ENCODE results near the gene SUN2. TPM values are rescaled to one million over a fixed set of nuclear protein-coding genes. Genes with fewer than 3 reads are reported as not detected.

The SUN2 gene
- total and polyA plus RNA-seq, 2 donors (not counting 3 experiments of a cell fraction or from before 2014, with no cell fraction given): 76.7 to 133 TPM

DNA sequence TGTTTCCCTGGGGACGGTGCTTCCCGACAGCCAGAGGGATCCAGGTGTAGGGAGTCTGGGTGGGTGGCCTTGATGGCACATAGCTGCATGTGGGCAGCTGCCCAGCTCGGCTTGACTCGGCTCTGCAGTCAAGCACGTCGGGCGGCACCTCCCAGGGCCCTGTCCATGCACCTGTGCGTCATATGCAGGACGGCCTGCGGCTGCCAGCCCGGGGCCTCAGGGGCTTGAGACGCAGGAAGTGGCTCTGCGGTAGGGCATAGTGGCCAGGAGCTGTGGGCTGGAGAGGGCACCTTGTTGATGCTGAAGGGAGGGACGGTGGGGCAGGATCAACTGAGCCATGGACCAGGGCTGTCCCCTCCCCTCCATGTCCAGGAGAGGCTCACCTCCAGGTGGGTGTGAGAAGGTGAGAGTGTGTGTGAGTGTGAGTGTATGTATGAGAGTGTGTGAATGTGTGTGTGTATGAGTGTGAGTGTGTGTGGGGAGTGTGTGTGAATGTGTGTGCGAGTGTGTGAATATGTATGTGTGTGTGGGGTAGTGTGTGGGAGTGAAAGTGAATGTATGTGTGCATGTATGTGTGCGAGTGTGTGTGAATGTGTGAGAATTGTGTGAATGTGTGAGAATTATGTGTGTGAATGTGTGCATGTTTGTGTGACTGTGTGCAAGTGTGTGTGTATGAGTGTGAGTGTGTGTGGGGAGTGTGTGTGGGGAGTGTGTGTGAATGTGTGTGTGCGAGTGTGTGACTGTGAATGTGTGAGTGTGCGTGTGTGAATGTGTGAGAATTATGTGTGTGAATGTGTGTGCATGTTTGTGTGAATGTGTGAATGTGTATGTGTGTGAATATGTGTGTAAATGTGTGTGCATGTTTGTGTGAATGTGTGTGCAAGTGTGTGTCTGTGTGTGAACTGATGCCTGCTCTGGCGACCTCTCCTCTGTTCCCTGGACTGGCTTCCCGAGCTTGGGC is 5.7 kb upstream of the SUN2 start:
- Histone ChIP-seq H2AFZ (ENCODE audit: low read depth, low read length) (no peak overlapping the region), H3K27ac (ENCODE audit: insufficient read depth, low read depth, low read length) (no peak overlapping the region), H3K36me3 (ENCODE audit: control insufficient read depth in 2 of 2, extremely low read depth in 1 of 2, insufficient read depth in 2 of 2, low read length in 2 of 2) (no peaks in the 10 kb centered on the region), H4K20me1 (replicated peaks; ENCODE audit: control insufficient read depth, extremely low read depth, insufficient read depth, low read length) (no peaks in the 10 kb centered on the region), H3K79me2 (ENCODE audit: control insufficient read depth, insufficient read depth, low read length) (no peaks in the 10 kb centered on the region), H3K9me3 (replicated peaks; ENCODE audit: control insufficient read depth, insufficient read depth, low read length) (no peaks in the 10 kb centered on the region), H3K4me1 (ENCODE audit: control insufficient read depth, extremely low read depth, insufficient read depth, low read length) (peaks cover 7% of the 10 kb centered on the region), H3K27me3 (ENCODE audit: control insufficient read depth in 2 of 2, insufficient read depth in 2 of 2, low read length in 2 of 2) (no peaks in the 10 kb centered on the region), H3K4me2 (ENCODE audit: insufficient read depth, low read length) (no peak overlapping the region), H3K9ac (replicated peaks; ENCODE audit: extremely low read depth, insufficient read depth, low read length) (no peak overlapping the region), H3K4me3 (replicated peaks in 1 of 3; ENCODE audit: insufficient read depth in 1 of 3, low read depth in 1 of 3, low read length in 3 of 3) (no peak overlapping the region), H3K9me1 (replicated peaks; ENCODE audit: control insufficient read depth, extremely low read depth, insufficient read depth, low read length) (no peaks in the 10 kb centered on the region)
- intact Hi-C loops (cut with micrococcal nuclease) (no loop called here), dilution Hi-C loops (cut with MboI; ENCODE audit: extremely low pct_ligation_motif_present, low sequenced_read_pairs) (no loop called here)
- CTCF ChIA-PET: interaction anchor here (3.7 kb wide), 1 partner anchor 7 kb away, joined by 29 read pairs; no protein-coding TSS in a partner anchor
- POLR2A ChIA-PET: no interaction called here
- DNase-seq (ENCODE audit: low read depth, low spot score) (no peak), FAIRE-seq (no peak)
- no TSS peak for BruUV-seq (replicated peaks)
- TF ChIP-seq FOS (IDR thresholded peaks at IDR 0.05; ENCODE audit: borderline replicate concordance, insufficient read depth, low read length) (no peak), JUN (IDR thresholded peaks at IDR 0.05; ENCODE audit: borderline replicate concordance, insufficient read depth, insufficient read length, low read depth) (no peak), MAX (IDR thresholded peaks at IDR 0.05; ENCODE audit: insufficient read depth, insufficient read length) (no peak), GATA2 (IDR thresholded peaks at IDR 0.05; ENCODE audit: insufficient read depth, insufficient read length, low read depth, low read length) (no peak)

DNA sequence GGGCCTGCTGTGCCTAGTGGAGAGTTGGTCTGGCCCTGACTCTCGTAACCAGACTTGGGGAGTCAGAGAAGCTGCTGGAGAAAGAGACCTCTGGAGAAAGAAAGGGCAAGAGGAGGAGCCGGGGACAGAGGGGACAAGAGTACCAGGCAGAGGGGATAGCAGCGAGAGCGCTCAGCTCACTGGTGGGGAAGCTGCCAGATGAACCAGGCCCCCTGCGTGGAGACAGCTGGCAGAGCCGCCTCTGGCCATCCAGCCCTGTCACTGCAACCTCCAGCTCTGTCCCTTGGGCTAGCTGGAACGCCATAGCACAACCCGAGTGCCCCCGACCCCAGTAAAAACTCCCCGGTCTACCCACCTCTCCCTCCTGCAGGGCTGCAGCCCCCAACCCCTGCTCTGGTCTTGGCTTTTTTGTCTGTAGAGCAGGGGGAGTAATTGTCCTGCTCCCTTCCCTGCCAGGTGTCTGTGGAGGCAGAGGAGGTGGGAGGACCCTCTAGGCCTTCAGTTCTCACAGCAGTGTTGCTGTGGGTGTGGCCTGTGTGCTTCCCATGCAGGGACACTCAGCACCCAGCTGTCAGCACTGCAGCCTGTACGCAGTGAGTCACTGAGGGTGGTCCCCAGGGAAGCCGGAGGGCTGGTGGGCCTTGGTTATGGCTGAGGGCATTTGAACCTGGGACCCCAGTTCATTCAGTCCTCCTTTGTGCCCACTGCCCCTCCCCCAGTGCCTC is 4.8 kb upstream of the SUN2 start:
- no peak overlapping the region for H3K4me3 ChIP-seq (replicated peaks in 1 of 3; ENCODE audit: insufficient read depth in 1 of 3, low read depth in 1 of 3, low read length in 3 of 3)
- TF ChIP-seq POLR2AphosphoS5 (IDR thresholded peaks at IDR 0.05; ENCODE audit: insufficient read depth, low read depth, low read length): no peak
- no peak for TF ChIP-seq GATA2 (IDR thresholded peaks at IDR 0.05; ENCODE audit: insufficient read depth, insufficient read length, low read depth, low read length)
- TF ChIP-seq MAX (IDR thresholded peaks at IDR 0.05; ENCODE audit: insufficient read depth, insufficient read length): no peak
- no peak for TF ChIP-seq EZH2 (IDR thresholded peaks at IDR 0.05; ENCODE audit: borderline replicate concordance, low read depth, low read length, severe bottlenecking)
- no peak for TF ChIP-seq FOS (IDR thresholded peaks at IDR 0.05; ENCODE audit: borderline replicate concordance, insufficient read depth, low read length)
- TF ChIP-seq POLR2A (IDR thresholded peaks at IDR 0.05; ENCODE audit: low read depth, low read length): no peak
- TF ChIP-seq JUN (IDR thresholded peaks at IDR 0.05; ENCODE audit: borderline replicate concordance, insufficient read depth, insufficient read length, low read depth): no peak
- no peak for TF ChIP-seq CTCF (IDR thresholded peaks at IDR 0.05; ENCODE audit: extremely low read depth in 1 of 2, insufficient read depth in 1 of 2, low read depth in 1 of 2, low read length in 2 of 2)
- TF ChIP-seq MYC (IDR thresholded peaks at IDR 0.05; ENCODE audit: low read depth, low read length): no peak
- no peaks in the 10 kb centered on the region for H4K20me1 ChIP-seq (replicated peaks; ENCODE audit: control insufficient read depth, extremely low read depth, insufficient read depth, low read length)
- no peak overlapping the region for H3K4me2 ChIP-seq (ENCODE audit: insufficient read depth, low read length)
- intact Hi-C loops (cut with micrococcal nuclease): no loop called here
- no peaks in the 10 kb centered on the region for H3K36me3 ChIP-seq (ENCODE audit: control insufficient read depth in 2 of 2, extremely low read depth in 1 of 2, insufficient read depth in 2 of 2, low read length in 2 of 2)
- ChIA-PET POLR2A (no interaction called here), CTCF (interaction anchor here (3.7 kb wide), 1 partner anchor 8 kb away, joined by 29 read pairs; no protein-coding TSS in a partner anchor)
- no peak overlapping the region for H2AFZ ChIP-seq (ENCODE audit: low read depth, low read length)
- H3K4me1 ChIP-seq (ENCODE audit: control insufficient read depth, extremely low read depth, insufficient read depth, low read length): peaks cover 10% of the 10 kb centered on the region
- H3K27me3 ChIP-seq (ENCODE audit: control insufficient read depth in 2 of 2, insufficient read depth in 2 of 2, low read length in 2 of 2): no peaks in the 10 kb centered on the region
- no peaks in the 10 kb centered on the region for H3K79me2 ChIP-seq (ENCODE audit: control insufficient read depth, insufficient read depth, low read length)
- H3K27ac ChIP-seq (ENCODE audit: insufficient read depth, low read depth, low read length): no peak overlapping the region
- no peak overlapping the region for H3K9ac ChIP-seq (replicated peaks; ENCODE audit: extremely low read depth, insufficient read depth, low read length)
- DNase-seq (ENCODE audit: low read depth, low spot score) (no peak), FAIRE-seq (no peak)
- H3K9me1 ChIP-seq (replicated peaks; ENCODE audit: control insufficient read depth, extremely low read depth, insufficient read depth, low read length): no peaks in the 10 kb centered on the region
- no peaks in the 10 kb centered on the region for H3K9me3 ChIP-seq (replicated peaks; ENCODE audit: control insufficient read depth, insufficient read depth, low read length)
- dilution Hi-C loops (cut with MboI; ENCODE audit: extremely low pct_ligation_motif_present, low sequenced_read_pairs): no loop called here
- BruUV-seq (replicated peaks): no TSS peak
